ENCODE data around the gene ABAT. TPM values are rescaled to one million over a fixed set of nuclear protein-coding genes. Genes with fewer than 3 reads are reported as not detected.

The ABAT gene
- total RNA-seq, 3 donors from 2014 or later = 12.1 to 25.5 (median 16.5) TPM

DNA sequence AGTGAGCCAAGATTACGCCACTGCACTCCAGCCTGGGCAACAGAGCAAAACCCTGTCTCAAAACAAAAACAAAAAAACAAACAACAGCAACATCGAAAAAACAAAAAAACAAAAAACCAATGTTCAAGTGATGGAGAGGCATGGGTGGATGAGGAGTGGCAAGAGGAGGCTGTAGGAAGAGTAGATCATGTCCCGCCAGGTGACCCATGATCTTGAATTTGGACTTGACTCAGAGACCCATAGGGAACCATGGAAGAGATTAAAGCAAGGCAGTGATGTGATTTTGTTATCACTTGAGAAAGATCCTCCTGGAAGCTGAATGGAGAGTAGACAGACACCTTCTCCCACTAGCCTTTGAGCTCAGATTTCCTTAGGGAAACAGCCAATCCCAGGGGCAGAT is 11.2 kb downstream of the ABAT start:
- DNase-seq (no peak), ATAC-seq (no peak)
- intact Hi-C loops (cut with DNase I, micrococcal nuclease) = no loop called here
- Histone ChIP-seq H3K4me1 (ENCODE audit: low read depth) (no peaks in the 10 kb centered on the region), H3K9me3 (peaks cover 14% of the 10 kb centered on the region), H3K36me3 (ENCODE audit: low read depth) (no peaks in the 10 kb centered on the region), H3K4me3 (no peak overlapping the region)
- TF ChIP-seq, protein P1, sequence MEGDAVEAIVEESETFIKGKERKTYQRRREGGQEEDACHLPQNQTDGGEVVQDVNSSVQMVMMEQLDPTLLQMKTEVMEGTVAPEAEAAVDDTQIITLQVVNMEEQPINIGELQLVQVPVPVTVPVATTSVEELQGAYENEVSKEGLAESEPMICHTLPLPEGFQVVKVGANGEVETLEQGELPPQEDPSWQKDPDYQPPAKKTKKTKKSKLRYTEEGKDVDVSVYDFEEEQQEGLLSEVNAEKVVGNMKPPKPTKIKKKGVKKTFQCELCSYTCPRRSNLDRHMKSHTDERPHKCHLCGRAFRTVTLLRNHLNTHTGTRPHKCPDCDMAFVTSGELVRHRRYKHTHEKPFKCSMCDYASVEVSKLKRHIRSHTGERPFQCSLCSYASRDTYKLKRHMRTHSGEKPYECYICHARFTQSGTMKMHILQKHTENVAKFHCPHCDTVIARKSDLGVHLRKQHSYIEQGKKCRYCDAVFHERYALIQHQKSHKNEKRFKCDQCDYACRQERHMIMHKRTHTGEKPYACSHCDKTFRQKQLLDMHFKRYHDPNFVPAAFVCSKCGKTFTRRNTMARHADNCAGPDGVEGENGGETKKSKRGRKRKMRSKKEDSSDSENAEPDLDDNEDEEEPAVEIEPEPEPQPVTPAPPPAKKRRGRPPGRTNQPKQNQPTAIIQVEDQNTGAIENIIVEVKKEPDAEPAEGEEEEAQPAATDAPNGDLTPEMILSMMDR (IDR thresholded peaks at IDR 0.05) = no peak

DNA sequence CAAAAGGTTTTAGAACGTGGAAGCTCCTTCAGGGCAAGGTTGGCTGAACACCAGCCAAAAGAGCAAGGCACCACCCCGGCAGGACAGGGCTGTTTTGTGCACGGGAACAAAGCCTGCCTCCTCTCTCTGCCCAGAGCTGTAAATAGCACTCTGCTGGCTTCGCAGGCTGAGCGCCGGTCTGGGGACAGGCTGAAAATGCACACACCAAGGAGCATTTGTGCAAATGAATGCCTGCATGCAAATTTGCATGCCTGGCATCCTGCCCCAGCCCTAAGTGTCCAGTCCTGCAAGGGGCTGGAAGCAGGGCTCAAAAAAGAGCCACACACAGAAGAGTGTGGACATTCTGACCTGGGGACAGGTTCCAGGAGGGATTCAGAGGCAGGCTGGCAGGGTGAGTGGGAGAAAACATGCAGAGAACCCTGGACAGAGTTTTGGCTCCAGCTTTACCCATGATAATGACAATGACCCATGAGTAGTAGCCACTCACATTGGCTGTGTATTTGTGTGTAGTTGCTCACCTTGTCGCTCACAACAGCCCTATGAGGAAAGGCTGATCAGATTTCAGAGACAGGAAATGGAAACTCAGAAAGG is 11.7 kb downstream of the ABAT start:
- ATAC-seq (peak; percentile 70), DNase-seq (peak in 1 of 3 donors; percentile 26)
- Histone ChIP-seq H3K36me3 (ENCODE audit: low read depth) (no peaks in the 10 kb centered on the region), H3K4me3 (no peak overlapping the region), H3K9me3 (peaks cover 14% of the 10 kb centered on the region), H3K4me1 (ENCODE audit: low read depth) (no peaks in the 10 kb centered on the region)
- intact Hi-C loops (cut with DNase I, micrococcal nuclease) = no loop called here
- TF ChIP-seq, protein P1 (IDR thresholded peaks at IDR 0.05) = no peak

DNA sequence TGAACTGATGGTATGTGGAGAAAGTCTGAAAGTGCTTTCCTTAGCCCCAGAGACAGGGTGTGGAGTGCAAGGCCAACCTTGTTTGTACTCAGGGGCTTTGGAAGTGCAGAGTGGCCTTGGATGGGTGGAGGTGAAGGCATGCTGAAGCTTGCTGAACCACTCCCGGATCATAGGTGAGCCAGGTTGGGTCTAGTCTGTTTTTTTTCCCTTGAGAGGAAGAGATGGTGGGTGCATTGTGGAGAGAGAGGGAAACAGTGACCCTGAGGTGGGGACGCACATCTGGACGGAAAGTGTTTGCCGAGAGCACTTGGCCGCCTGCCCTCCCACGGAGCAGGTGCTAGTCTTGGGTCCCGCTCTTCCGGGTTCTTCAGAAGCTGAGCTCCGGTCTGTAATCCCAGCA is 12.5 kb downstream of the ABAT start:
- TF ChIP-seq, protein P1 (IDR thresholded peaks at IDR 0.05) = no peak
- intact Hi-C loops (cut with DNase I, micrococcal nuclease) = no loop called here
- H3K4me3 ChIP-seq = no peak overlapping the region
- no peaks in the 10 kb centered on the region for H3K36me3 ChIP-seq (ENCODE audit: low read depth)
- H3K4me1 ChIP-seq (ENCODE audit: low read depth) = no peaks in the 10 kb centered on the region
- DNase-seq (peak in 2 of 3 donors; percentile 30 to 39), ATAC-seq (peak; percentile 57)
- peaks cover 14% of the 10 kb centered on the region for H3K9me3 ChIP-seq

DNA sequence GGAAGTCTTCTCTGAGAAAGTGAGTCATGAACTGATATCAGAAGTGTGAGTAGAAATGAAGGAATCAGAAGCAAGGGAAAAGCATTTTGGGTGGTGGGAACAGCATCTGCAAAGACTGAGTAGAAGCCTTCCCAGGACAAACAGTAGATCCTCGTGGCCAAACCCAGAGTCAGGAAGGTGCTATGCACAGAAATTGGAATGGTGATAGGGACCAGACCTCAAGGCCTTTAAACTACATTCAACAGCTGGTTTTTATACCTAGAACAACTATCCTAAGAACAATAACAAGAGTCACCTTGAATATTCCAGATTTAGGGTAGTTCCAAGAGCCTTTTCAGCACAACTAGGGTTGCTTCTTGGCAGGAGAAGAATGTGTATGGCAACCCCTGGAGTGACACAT is 15.3 kb downstream of the ABAT start:
- intact Hi-C loops (cut with DNase I, micrococcal nuclease) = no loop called here
- TF ChIP-seq, protein P1 (IDR thresholded peaks at IDR 0.05) = no peak

DNA sequence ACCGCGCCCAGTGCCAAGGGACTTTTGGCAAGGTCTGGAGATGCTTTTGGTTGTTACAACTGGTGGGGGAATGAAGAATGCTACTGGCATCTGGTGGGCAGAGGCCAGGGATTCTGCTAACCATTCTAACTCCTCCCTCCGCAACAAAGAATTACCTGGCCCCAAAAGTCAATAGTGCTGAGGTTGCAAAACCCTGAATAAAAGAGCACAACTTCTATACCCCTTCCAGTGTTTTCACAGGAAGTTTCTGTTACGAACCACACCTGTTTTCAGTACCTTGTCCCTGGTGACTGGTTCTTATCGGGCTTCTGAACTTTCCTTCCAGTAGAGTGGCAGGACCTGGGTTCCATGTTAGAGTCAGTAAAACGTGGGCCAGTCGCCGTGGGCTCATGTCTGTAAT is 17.3 kb downstream of the ABAT start:
- no peaks in the 10 kb centered on the region for H3K36me3 ChIP-seq (ENCODE audit: low read depth)
- intact Hi-C loops (cut with DNase I, micrococcal nuclease) = no loop called here
- H3K9me3 ChIP-seq = peaks cover 14% of the 10 kb centered on the region
- no peak for ATAC-seq
- TF ChIP-seq, protein P1 (IDR thresholded peaks at IDR 0.05) = no peak
- DNase-seq = no peak
- no peaks in the 10 kb centered on the region for H3K4me1 ChIP-seq (ENCODE audit: low read depth)
- no peak overlapping the region for H3K4me3 ChIP-seq

More for the DNA sequence above, 15.3 kb downstream of the ABAT start:
- ATAC-seq (no peak), DNase-seq (no peak)
- no peaks in the 10 kb centered on the region for H3K36me3 ChIP-seq (ENCODE audit: low read depth)
- H3K9me3 ChIP-seq = peaks cover 14% of the 10 kb centered on the region
- no peaks in the 10 kb centered on the region for H3K4me1 ChIP-seq (ENCODE audit: low read depth)
- H3K4me3 ChIP-seq = no peak overlapping the region
